Muscle layer of colon (tissue), 2 donors: Measurements from ENCODE around the gene BPIFB6.

Source experiments
- H3K27ac ChIP-seq: one replicate; pipeline ENCODE4 v1.7.0; 2013; ENCODE audit warnings: low read depth, mild to moderate bottlenecking, low read length, moderate library complexity
- H3K27me3 ChIP-seq, 2 donors: one replicate each; pipeline ENCODE4 v1.7.0; 2013; ENCODE audit warnings: low read length in 2 of 2, mild to moderate bottlenecking in 2 of 2; ENCODE audit not compliant: insufficient read depth in 2 of 2, control insufficient read depth in 1 of 2
- H3K36me3 ChIP-seq: one replicate; pipeline ENCODE4 v1.7.0; 2013; ENCODE audit warnings: mild to moderate bottlenecking, low read length; ENCODE audit not compliant: insufficient read depth
- H3K4me1 ChIP-seq: one replicate; pipeline ENCODE4 v1.7.0; 2013; ENCODE audit warnings: mild to moderate bottlenecking, low read length; ENCODE audit not compliant: insufficient read depth
- H3K4me3 ChIP-seq, 2 donors: one replicate each; pipeline ENCODE4 v1.7.0; 2013; ENCODE audit warnings: low read length in 2 of 2, low read depth in 1 of 2, mild to moderate bottlenecking in 1 of 2, moderate library complexity in 1 of 2
- H3K9ac ChIP-seq: one replicate; pipeline ENCODE4 v1.7.0; 2013; ENCODE audit warnings: low read length
- H3K9me3 ChIP-seq: one replicate; pipeline ENCODE4 v1.7.0; 2013; ENCODE audit warnings: mild to moderate bottlenecking, low read length
- donor health status: abdominal sarcoma.
- donor health status: Adenocarcinoma of cecum.

BPIFB6 gene

GRCh38 chr20:33026779-33027759, 4.4 kb upstream of the BPIFB6 start:
- H3K4me3 ChIP-seq: no peak overlapping the region
- H3K36me3 ChIP-seq: no peaks in the 10 kb centered on the region
- H3K4me1 ChIP-seq: no peaks in the 10 kb centered on the region
- no peaks in the 10 kb centered on the region for H3K9me3 ChIP-seq
- no peak overlapping the region for H3K27ac ChIP-seq
- no peak overlapping the region for H3K9ac ChIP-seq
- H3K27me3 ChIP-seq: peaks cover 0 to 3% of the 10 kb centered on the region in 2 donors

GRCh38 chr20:33027769-33028751, 3.4 kb upstream of the BPIFB6 start:
- H3K36me3 ChIP-seq: no peaks in the 10 kb centered on the region
- H3K4me1 ChIP-seq: no peaks in the 10 kb centered on the region
- no peak overlapping the region for H3K4me3 ChIP-seq
- peaks cover 0 to 3% of the 10 kb centered on the region in 2 donors for H3K27me3 ChIP-seq
- no peak overlapping the region for H3K27ac ChIP-seq
- H3K9me3 ChIP-seq: no peaks in the 10 kb centered on the region
- no peak overlapping the region for H3K9ac ChIP-seq

GRCh38 chr20:33028875-33029274, 2.6 kb upstream of the BPIFB6 start:
- no peak overlapping the region for H3K4me3 ChIP-seq
- H3K27me3 ChIP-seq: peaks cover 0 to 3% of the 10 kb centered on the region in 2 donors

GRCh38 chr20:33030076-33030475, 1.4 kb upstream of the BPIFB6 start:
- Histone ChIP-seq H3K9ac (no peak overlapping the region), H3K4me3 (no peak overlapping the region), H3K27me3 (peaks cover 0 to 3% of the 10 kb centered on the region in 2 donors), H3K9me3 (no peaks in the 10 kb centered on the region), H3K27ac (no peak overlapping the region), H3K36me3 (no peaks in the 10 kb centered on the region), H3K4me1 (no peaks in the 10 kb centered on the region)

More at GRCh38 chr20:33028875-33029274, 2.6 kb upstream of the BPIFB6 start:
- Histone ChIP-seq H3K4me1 (no peaks in the 10 kb centered on the region), H3K9me3 (no peaks in the 10 kb centered on the region), H3K27ac (no peak overlapping the region), H3K36me3 (no peaks in the 10 kb centered on the region), H3K9ac (no peak overlapping the region)

GRCh38 chr20:33030569-33030968, 879 bp upstream of the BPIFB6 start:
- H3K9me3 ChIP-seq: no peaks in the 10 kb centered on the region
- H3K27me3 ChIP-seq: peaks cover 0 to 3% of the 10 kb centered on the region in 2 donors
- no peak overlapping the region for H3K4me3 ChIP-seq
- H3K36me3 ChIP-seq: no peaks in the 10 kb centered on the region
- no peak overlapping the region for H3K27ac ChIP-seq
- H3K9ac ChIP-seq: no peak overlapping the region
- no peaks in the 10 kb centered on the region for H3K4me1 ChIP-seq

- no peak overlapping the region for H3K9ac ChIP-seq
- no peaks in the 10 kb centered on the region for H3K4me1 ChIP-seq
- peaks cover 0 to 3% of the 10 kb centered on the region in 2 donors for H3K27me3 ChIP-seq
- no peaks in the 10 kb centered on the region for H3K36me3 ChIP-seq
- no peak overlapping the region for H3K4me3 ChIP-seq
- H3K9me3 ChIP-seq: no peaks in the 10 kb centered on the region
- H3K27ac ChIP-seq: no peak overlapping the region
Measured at GRCh38 chr20:33032555-33032954, 1.1 kb downstream of the BPIFB6 start.

- Histone ChIP-seq H3K9ac (no peak overlapping the region), H3K27ac (no peak overlapping the region), H3K27me3 (no peaks in the 10 kb centered on the region), H3K36me3 (no peaks in the 10 kb centered on the region), H3K9me3 (no peaks in the 10 kb centered on the region), H3K4me3 (no peak overlapping the region), H3K4me1 (no peaks in the 10 kb centered on the region)
Measured at GRCh38 chr20:33033381-33033780, 1.9 kb downstream of the BPIFB6 start.

GRCh38 chr20:33034115-33034514, 2.7 kb downstream of the BPIFB6 start:
- H3K4me3 ChIP-seq: no peak overlapping the region
- no peaks in the 10 kb centered on the region for H3K27me3 ChIP-seq
- no peaks in the 10 kb centered on the region for H3K4me1 ChIP-seq
- no peak overlapping the region for H3K27ac ChIP-seq
- H3K9ac ChIP-seq: no peak overlapping the region
- H3K36me3 ChIP-seq: no peaks in the 10 kb centered on the region
- no peaks in the 10 kb centered on the region for H3K9me3 ChIP-seq

- H3K27me3 ChIP-seq: no peaks in the 10 kb centered on the region
- H3K9me3 ChIP-seq: no peaks in the 10 kb centered on the region
- no peaks in the 10 kb centered on the region for H3K4me1 ChIP-seq
- H3K4me3 ChIP-seq: no peak overlapping the region
- H3K9ac ChIP-seq: no peak overlapping the region
- H3K36me3 ChIP-seq: no peaks in the 10 kb centered on the region
- no peak overlapping the region for H3K27ac ChIP-seq
Measured at GRCh38 chr20:33034901-33035492, 3.5 kb downstream of the BPIFB6 start.

- H3K4me3 ChIP-seq: no peak overlapping the region
Measured at GRCh38 chr20:33037456-33037855, 6.0 kb downstream of the BPIFB6 start.

GRCh38 chr20:33038243-33038642, 6.8 kb downstream of the BPIFB6 start:
- no peaks in the 10 kb centered on the region for H3K36me3 ChIP-seq
- no peaks in the 10 kb centered on the region for H3K9me3 ChIP-seq
- H3K27ac ChIP-seq: no peak overlapping the region
- no peak overlapping the region for H3K4me3 ChIP-seq
- H3K9ac ChIP-seq: no peak overlapping the region
- H3K4me1 ChIP-seq: no peaks in the 10 kb centered on the region
- no peaks in the 10 kb centered on the region for H3K27me3 ChIP-seq

More at GRCh38 chr20:33037456-33037855, 6.0 kb downstream of the BPIFB6 start:
- Histone ChIP-seq H3K4me1 (no peaks in the 10 kb centered on the region), H3K27ac (no peak overlapping the region), H3K9ac (no peak overlapping the region), H3K9me3 (no peaks in the 10 kb centered on the region), H3K27me3 (no peaks in the 10 kb centered on the region), H3K36me3 (no peaks in the 10 kb centered on the region)
